NB4 (cell line): ENCODE measurements around the gene RNF13.

Experiments
- DNase-seq: peaks from one replicate; pipeline ENCODE4 v3.0.0; 2010; ENCODE audit warnings: low read depth
- H3K4me3 ChIP-seq: one replicate; pipeline ENCODE4 v1.5.1; 2011; ENCODE audit warnings: mild to moderate bottlenecking, low read depth, low read length, moderate library complexity
- MYC ChIP-seq: IDR thresholded peaks from 2 replicates; pipeline ENCODE4 v1.6.1; 2011; ENCODE audit warnings: low read depth, low read length
- POLR2A ChIP-seq: IDR thresholded peaks from 2 replicates; pipeline ENCODE4 v1.6.1; 2011; ENCODE audit warnings: mild to moderate bottlenecking; ENCODE audit not compliant: insufficient read length; ENCODE audit errors: extremely low read depth
- TF ChIP-seq, protein P1 (sequence below): IDR thresholded peaks from 2 replicates; pipeline ENCODE4 v1.6.1; 2011; ENCODE audit warnings: low read depth, low read length
- TF ChIP-seq, protein P2 (sequence below): IDR thresholded peaks from one replicate; pipeline ENCODE4 v1.5.1; 2012; ENCODE audit warnings: low read depth, low read length

The RNF13 gene

DNA sequence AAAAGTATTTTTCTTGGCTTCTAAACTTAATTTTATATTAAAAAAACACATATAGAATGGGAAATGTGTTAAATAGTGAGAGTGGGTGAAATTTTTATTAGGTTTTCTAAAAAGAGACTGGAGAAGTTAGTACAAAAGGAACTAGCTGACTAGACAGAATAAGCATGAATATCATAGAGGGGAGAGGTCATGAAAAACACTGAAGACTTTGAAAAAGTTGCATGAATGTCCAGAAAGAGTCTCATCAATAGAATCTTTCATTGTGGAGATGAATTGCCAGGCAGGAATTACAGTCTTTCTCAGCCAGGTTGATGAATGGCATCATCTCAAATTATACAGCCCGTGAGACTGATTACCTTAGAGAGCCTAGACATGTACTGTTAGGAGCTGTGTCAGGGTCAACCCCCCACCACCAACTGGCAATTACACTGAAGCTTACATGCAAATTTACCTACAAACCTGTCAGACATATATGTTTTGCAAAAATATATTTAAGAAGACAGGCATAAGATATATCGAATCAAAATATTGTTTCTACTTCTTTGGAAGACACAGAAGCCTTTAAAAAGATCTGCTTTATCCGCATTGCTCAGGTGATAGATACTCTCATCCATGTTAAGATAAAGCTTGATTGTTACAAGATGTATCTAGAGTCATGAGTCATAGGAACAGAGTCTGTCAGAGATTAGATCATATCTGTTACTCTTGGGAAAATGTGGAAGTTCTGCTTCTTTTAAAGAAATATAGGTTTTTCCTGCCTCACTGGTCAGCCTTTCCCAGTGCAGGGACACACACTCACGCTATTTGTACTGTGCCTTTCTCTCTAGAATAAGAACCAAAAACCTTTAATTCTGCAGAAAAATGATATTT, 192.5 kb downstream of the RNF13 start:
- TF ChIP-seq, protein P1, sequence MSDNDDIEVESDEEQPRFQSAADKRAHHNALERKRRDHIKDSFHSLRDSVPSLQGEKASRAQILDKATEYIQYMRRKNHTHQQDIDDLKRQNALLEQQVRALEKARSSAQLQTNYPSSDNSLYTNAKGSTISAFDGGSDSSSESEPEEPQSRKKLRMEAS = no peak
- no peak for TF ChIP-seq POLR2A
- TF ChIP-seq, protein P2, sequence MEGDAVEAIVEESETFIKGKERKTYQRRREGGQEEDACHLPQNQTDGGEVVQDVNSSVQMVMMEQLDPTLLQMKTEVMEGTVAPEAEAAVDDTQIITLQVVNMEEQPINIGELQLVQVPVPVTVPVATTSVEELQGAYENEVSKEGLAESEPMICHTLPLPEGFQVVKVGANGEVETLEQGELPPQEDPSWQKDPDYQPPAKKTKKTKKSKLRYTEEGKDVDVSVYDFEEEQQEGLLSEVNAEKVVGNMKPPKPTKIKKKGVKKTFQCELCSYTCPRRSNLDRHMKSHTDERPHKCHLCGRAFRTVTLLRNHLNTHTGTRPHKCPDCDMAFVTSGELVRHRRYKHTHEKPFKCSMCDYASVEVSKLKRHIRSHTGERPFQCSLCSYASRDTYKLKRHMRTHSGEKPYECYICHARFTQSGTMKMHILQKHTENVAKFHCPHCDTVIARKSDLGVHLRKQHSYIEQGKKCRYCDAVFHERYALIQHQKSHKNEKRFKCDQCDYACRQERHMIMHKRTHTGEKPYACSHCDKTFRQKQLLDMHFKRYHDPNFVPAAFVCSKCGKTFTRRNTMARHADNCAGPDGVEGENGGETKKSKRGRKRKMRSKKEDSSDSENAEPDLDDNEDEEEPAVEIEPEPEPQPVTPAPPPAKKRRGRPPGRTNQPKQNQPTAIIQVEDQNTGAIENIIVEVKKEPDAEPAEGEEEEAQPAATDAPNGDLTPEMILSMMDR = no peak
- no peak for TF ChIP-seq MYC
- peak; percentile 2 for DNase-seq
- H3K4me3 ChIP-seq = no peak overlapping the region

DNA sequence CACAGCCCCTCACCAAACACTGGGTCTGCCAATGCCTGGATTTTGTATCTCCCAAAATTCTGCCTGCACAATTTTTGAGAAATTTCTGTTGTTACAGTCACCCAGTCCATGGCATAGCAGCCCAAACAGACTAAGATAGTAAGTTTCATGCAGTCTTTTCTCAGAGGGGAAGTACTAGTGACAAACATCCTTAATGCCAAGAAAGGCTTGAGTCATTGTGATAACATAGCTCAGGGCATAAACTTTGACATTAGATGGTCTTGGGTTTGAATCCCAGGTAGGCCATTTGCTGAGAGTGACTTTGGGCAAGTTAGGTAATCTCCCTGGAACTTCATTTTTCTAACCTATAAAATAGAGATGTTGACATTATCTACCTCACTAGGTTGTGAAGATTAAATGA, 193.8 kb downstream of the RNF13 start:
- TF ChIP-seq, protein P2 = no peak
- TF ChIP-seq POLR2A (no peak), MYC (no peak)
- TF ChIP-seq, protein P1 = no peak
- no peak for DNase-seq

More for the DNA sequence above, 193.8 kb downstream of the RNF13 start:
- no peak overlapping the region for H3K4me3 ChIP-seq
